PFSK-1 (cell line): ENCODE results near the gene LYPD6.

ENCODE experiments used
- FOXP2 ChIP-seq: optimal IDR thresholded peaks from 2 replicates; pipeline ENCODE3; 2011; ENCODE audit warnings: borderline replicate concordance, control low read depth, inconsistent platforms; ENCODE audit not compliant: insufficient read depth; ENCODE audit errors: extremely low read length, extremely low read depth
- POLR2AphosphoS5 ChIP-seq: IDR thresholded peaks from 2 replicates; pipeline ENCODE4 v1.6.1; 2012; ENCODE audit warnings: low read depth, mild to moderate bottlenecking, control low read depth, low read length, moderate library complexity
- REST ChIP-seq, 2 experiments: IDR thresholded peaks; 2 replicates each; pipeline versions ENCODE4 v1.6.1 to v1.8.0; 2011 to 2012; ENCODE audit warnings: low read depth in 2 of 2, low read length in 2 of 2, control low read depth in 1 of 2, inconsistent platforms in 1 of 2, mild to moderate bottlenecking in 1 of 2, moderate library complexity in 1 of 2; ENCODE audit not compliant: insufficient read depth in 1 of 2
- SIN3A ChIP-seq: IDR thresholded peaks from 2 replicates; pipeline ENCODE4 v1.6.1; 2012; ENCODE audit warnings: mild to moderate bottlenecking, low read length, moderate library complexity, borderline replicate concordance; ENCODE audit not compliant: insufficient read depth
- TAF1 ChIP-seq: IDR thresholded peaks from 2 replicates; pipeline ENCODE4 v1.6.1; 2012; ENCODE audit warnings: low read length, control low read depth, borderline replicate concordance; ENCODE audit not compliant: insufficient read depth

GRCh38 chr2:149365931-149366583 lies 35.7 kb downstream of the LYPD6 start:
- TF ChIP-seq POLR2AphosphoS5 (no peak), REST (IDR thresholded peaks at IDR 0.05; ENCODE audit: insufficient read depth in 1 of 2, low read depth in 2 of 2, low read length in 2 of 2) (no peak), TAF1 (no peak), FOXP2 (no peak), SIN3A (no peak)
